HFF-Myc (cell line): ENCODE data around the gene ASMT.

Experiments
- DNase-seq: peaks from one replicate; pipeline ENCODE4 v3.0.0-alpha.2; 2011; ENCODE audit warnings: low read depth; ENCODE audit errors: extremely low read depth
- H3K4me3 ChIP-seq: replicated peaks from 2 replicates; pipeline ENCODE4 v1.5.1; 2011; ENCODE audit warnings: low read depth, mild to moderate bottlenecking, control low read depth, low read length
- CTCF ChIP-seq: IDR thresholded peaks from 2 replicates; pipeline ENCODE4 v1.5.1; 2012; ENCODE audit warnings: mild to moderate bottlenecking, low read depth, low read length, control low read depth; ENCODE audit errors: missing control alignments

Gene ASMT

GRCh38 chrX:1598876-1599790 is 15.7 kb upstream of the ASMT start:
- no peak for TF ChIP-seq CTCF
- no peak for DNase-seq
- H3K4me3 ChIP-seq, result no peak overlapping the region

- no peak overlapping the region for H3K4me3 ChIP-seq
- no peak for DNase-seq
- TF ChIP-seq CTCF, result no peak
Measured at GRCh38 chrX:1599791-1600405, 15.0 kb upstream of the ASMT start.

- DNase-seq, result no peak
- TF ChIP-seq CTCF, result no peak
- H3K4me3 ChIP-seq, result no peak overlapping the region
Measured at GRCh38 chrX:1600406-1601050, 14.3 kb upstream of the ASMT start.

DNA sequence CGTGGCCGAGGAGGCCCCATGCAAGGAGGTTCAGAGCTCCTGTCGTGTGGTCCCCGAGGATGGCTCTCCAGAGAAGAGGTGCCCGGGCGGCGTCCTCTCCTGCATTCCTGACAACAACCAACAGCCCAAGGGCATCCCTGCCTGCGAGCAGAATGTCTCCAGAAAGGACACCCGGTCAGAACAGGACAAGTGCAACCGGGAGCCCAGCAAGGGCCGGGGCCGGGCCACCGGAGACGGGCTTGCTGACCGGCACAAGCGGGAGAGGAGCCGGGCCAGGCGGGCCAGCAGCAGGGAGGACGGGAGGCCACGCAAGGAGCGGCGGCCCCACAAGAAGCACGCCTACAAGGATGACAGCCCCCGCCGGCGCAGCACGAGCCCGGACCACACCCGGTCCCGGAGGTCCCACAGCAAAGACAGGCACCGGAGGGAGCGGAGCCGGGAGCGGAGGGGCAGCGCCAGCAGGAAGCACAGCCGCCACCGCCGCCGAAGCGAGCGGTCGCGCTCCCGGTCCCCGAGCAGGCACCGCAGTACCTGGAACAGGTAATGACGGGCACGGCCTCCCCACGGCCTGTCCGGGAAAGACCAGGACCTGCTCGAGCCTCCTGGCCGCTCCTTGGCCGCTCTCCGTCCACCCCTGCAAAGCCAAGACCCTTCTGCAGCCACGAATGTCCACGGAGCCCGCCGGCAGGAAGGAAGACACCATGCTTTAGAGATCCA is 13.7 kb upstream of the ASMT start:
- H3K4me3 ChIP-seq, result no peak overlapping the region
- DNase-seq, result no peak
- no peak for TF ChIP-seq CTCF

GRCh38 chrX:1601768-1602085 is 13.1 kb upstream of the ASMT start:
- TF ChIP-seq CTCF, result no peak
- no peak overlapping the region for H3K4me3 ChIP-seq
- DNase-seq, result no peak

GRCh38 chrX:1602299-1602698 is 12.6 kb upstream of the ASMT start:
- no peak for DNase-seq
- no peak for TF ChIP-seq CTCF
- H3K4me3 ChIP-seq, result no peak overlapping the region
